ENCODE measurements around the gene ADK.
"Not testable (repeated sequence)": the region's sequence is repeated elsewhere in the genome, so short reads cannot be mapped to it uniquely, and the experiment has no call there.

ADK gene

GRCh38 chr10:74575191-74575720 is 424.2 kb downstream of the ADK start:
- DNase-seq = no peak

GRCh38 chr10:74575912-74576311 is 424.9 kb downstream of the ADK start:
- DNase-seq = no peak

GRCh38 chr10:74576586-74576985 is 425.6 kb downstream of the ADK start:
- DNase-seq = no peak

GRCh38 chr10:74580438-74580837 is 429.4 kb downstream of the ADK start:
- not testable (repeated sequence) for DNase-seq

- no peak for DNase-seq
These were observed 431.5 kb downstream of the ADK start for GRCh38 chr10:74582566-74582965.

- no peak for DNase-seq
These were observed 434.4 kb downstream of the ADK start for GRCh38 chr10:74585231-74586087.

GRCh38 chr10:74586088-74586585 is 435.1 kb downstream of the ADK start:
- no peak for DNase-seq

- DNase-seq = no peak
These were observed 436.3 kb downstream of the ADK start for GRCh38 chr10:74587109-74587854.

- DNase-seq = peak; percentile 90
These were observed 438.2 kb downstream of the ADK start for GRCh38 chr10:74589226-74589673.

GRCh38 chr10:74589851-74590250 is 438.8 kb downstream of the ADK start:
- DNase-seq = no peak

GRCh38 chr10:74593470-74593869 is 442.4 kb downstream of the ADK start:
- no peak for DNase-seq

- no peak for DNase-seq
These were observed 445.7 kb downstream of the ADK start for GRCh38 chr10:74596713-74597112.

GRCh38 chr10:74598891-74599566 is 448.0 kb downstream of the ADK start:
- no peak for DNase-seq

GRCh38 chr10:74599672-74600071 is 448.7 kb downstream of the ADK start:
- DNase-seq = no peak

GRCh38 chr10:74600170-74600569 is 449.1 kb downstream of the ADK start:
- DNase-seq = no peak

GRCh38 chr10:74602576-74602975 is 451.6 kb downstream of the ADK start:
- no peak for DNase-seq

GRCh38 chr10:74610299-74610698 is 459.3 kb downstream of the ADK start:
- DNase-seq = no peak

- no peak for DNase-seq
These were observed 461.2 kb downstream of the ADK start for GRCh38 chr10:74612195-74612594.

- no peak for DNase-seq
These were observed 469.6 kb downstream of the ADK start for GRCh38 chr10:74620626-74621025.

GRCh38 chr10:74623786-74624185 is 472.8 kb downstream of the ADK start:
- DNase-seq = no peak

- DNase-seq = no peak
These were observed 473.5 kb downstream of the ADK start for GRCh38 chr10:74624501-74624900.

GRCh38 chr10:74628136-74628535 is 477.1 kb downstream of the ADK start:
- no peak for DNase-seq

GRCh38 chr10:74634995-74635536 is 484.0 kb downstream of the ADK start:
- no peak for DNase-seq
